ENCODE results near the gene SRGAP1. TPM values are rescaled to one million over a fixed set of nuclear protein-coding genes. Genes with fewer than 3 reads are reported as not detected.

The SRGAP1 gene
- total and polyA plus RNA-seq, 2 of the 8 experiments (the other 6 are each of a cell fraction or from before 2014, with no cell fraction given) = 3.2 to 7.3 TPM

GRCh38 chr12:63862187-63862968, 17.9 kb downstream of the SRGAP1 start:
- FAIRE-seq = peak; percentile 32
- Histone ChIP-seq H3K4me1 (replicated peaks in 1 of 4; ENCODE audit: control insufficient read depth in 3 of 4, insufficient read depth in 4 of 4, low read length in 3 of 4) (peaks cover 1 to 16% (median 10%) of the 10 kb centered on the region in 4 experiments; a peak in 5 of 7 replicates), H3K27me3 (replicated peaks in 1 of 4; ENCODE audit: control insufficient read depth in 3 of 4, extremely low read depth in 1 of 4, insufficient read depth in 3 of 4, low read length in 3 of 4) (no peaks in the 10 kb centered on the region), H3K4ac (replicated peaks; ENCODE audit: insufficient read length, low read depth, low read length) (no peak overlapping the region), H3K56ac (replicated peaks; ENCODE audit: insufficient read length, low read depth, low read length) (no peak overlapping the region), H3K79me2 (ENCODE audit: control insufficient read depth in 1 of 2, insufficient read depth in 2 of 2, low read length in 2 of 2) (no peaks in the 10 kb centered on the region; a peak in 1 of 4 replicates), H3K9ac (replicated peaks in 1 of 4; ENCODE audit: extremely low read depth in 1 of 4, low read depth in 3 of 4, low read length in 3 of 4) (no peak overlapping the region), H3K14ac (ENCODE audit: insufficient read length) (no peak overlapping the region), H4K91ac (replicated peaks; ENCODE audit: insufficient read length, low read length) (no peak overlapping the region), H3K23ac (ENCODE audit: insufficient read length) (no peak overlapping the region), H3K9me3 (ENCODE audit: insufficient read depth in 2 of 2, low read depth in 1 of 2, low read length in 1 of 2) (no peaks in the 10 kb centered on the region), H3K23me2 (ENCODE audit: low read depth, low read length) (no peaks in the 10 kb centered on the region; the same call in 1 of the 2 replicates), H3K27ac (ENCODE audit: low read depth, low read length) (no peak overlapping the region), H3K36me3 (ENCODE audit: control insufficient read depth in 2 of 4, insufficient read depth in 4 of 4, low read length in 3 of 4) (no peaks in the 10 kb centered on the region), H2AK5ac (ENCODE audit: low read depth, low read length) (no peak overlapping the region), H2BK15ac (ENCODE audit: low read length) (no peak overlapping the region), H2AFZ (ENCODE audit: low read length) (no peak overlapping the region), H3K4me2 (ENCODE audit: insufficient read depth in 1 of 2, low read depth in 2 of 2, low read length in 2 of 2) (peak overlapping the region in 1 of 2 experiments; percentile 34; a peak in 1 of 4 replicates), H4K5ac (ENCODE audit: insufficient read length, low read depth, low read length) (no peak overlapping the region), H2BK20ac (ENCODE audit: low read length) (no peak overlapping the region), H3K79me1 (ENCODE audit: low read depth, low read length) (no peaks in the 10 kb centered on the region), H2BK120ac (replicated peaks; ENCODE audit: low read depth, low read length) (no peak overlapping the region), H4K8ac (ENCODE audit: extremely low read depth, insufficient read depth, low read length) (no peak overlapping the region), H2BK5ac (ENCODE audit: low read depth, low read length) (no peak overlapping the region), H3K18ac (ENCODE audit: extremely low read depth, low read length) (no peak overlapping the region), H4K20me1 (replicated peaks in 1 of 2; ENCODE audit: control insufficient read depth in 1 of 2, insufficient read depth in 2 of 2, low read length in 2 of 2) (no peaks in the 10 kb centered on the region), H3K4me3 (ENCODE audit: extremely low read depth in 1 of 4, insufficient read depth in 2 of 4, low read depth in 3 of 4, low read length in 4 of 4) (no peak overlapping the region), H2BK12ac (ENCODE audit: low read depth, low read length) (no peak overlapping the region)
- ChIA-PET POLR2A (ENCODE audit: partially characterized antibody) (interaction anchor here (1.2 kb wide), 1 partner anchor 9 kb away, joined by 4 read pairs; no protein-coding TSS in a partner anchor), CTCF (ENCODE audit: partially characterized antibody) (no interaction called here)
- no peak for TF ChIP-seq TBP (IDR thresholded peaks at IDR 0.05; ENCODE audit: low read depth, low read length)
- TF ChIP-seq RAD21 (IDR thresholded peaks at IDR 0.05 in 1 of 2, conservative IDR thresholded peaks at IDR 0.05 in 1 of 2; ENCODE audit: low read depth in 2 of 2, low read length in 2 of 2) = no peak
- TF ChIP-seq CTBP2 (IDR thresholded peaks at IDR 0.05; ENCODE audit: borderline replicate concordance, insufficient read depth, insufficient read length, low read length) = no peak
- TF ChIP-seq ZNF274 (IDR thresholded peaks at IDR 0.05; ENCODE audit: borderline replicate concordance, extremely low read depth, low read length) = no peak
- no peak for TF ChIP-seq SIRT6 (IDR thresholded peaks at IDR 0.05; ENCODE audit: low read length)
- no peak for TF ChIP-seq SUZ12 (IDR thresholded peaks at IDR 0.05; ENCODE audit: low read length)
- WGBS, 2 experiments (ENCODE audit: extremely low coverage in 1 of 2, insufficient coverage in 1 of 2, insufficient read length in 1 of 2, insufficient replicate concordance in 2 of 2, low coverage in 1 of 2, low lambda C conversion rate in 2 of 2, missing lambda C conversion rate in 1 of 2) = 73% methylated on average over 6 of the region's 6 CpGs; no CpG with 5 or more reads in 1 of the 2 experiments
- no peak for DNase-seq (ENCODE audit: low read depth in 1 of 2, low spot score in 2 of 2)
